ES-I3 (cell line): ENCODE measurements around the gene CFB.
"Not testable (repeated sequence)": the region's sequence is repeated elsewhere in the genome, so short reads cannot be mapped to it uniquely, and the experiment has no call there.

Source experiments
- H3K36me3 ChIP-seq: 2 replicates; pipeline ENCODE4 v1.6.1; 2013; ENCODE audit warnings: mild to moderate bottlenecking, low read length, control low read depth, moderate library complexity; ENCODE audit not compliant: insufficient read depth
- H3K4me1 ChIP-seq: 2 replicates; pipeline ENCODE4 v1.6.1; 2013; ENCODE audit warnings: mild to moderate bottlenecking, control low read depth, low read length; ENCODE audit not compliant: insufficient read depth
- H3K9ac ChIP-seq: 2 replicates; pipeline ENCODE4 v1.6.1; 2013; ENCODE audit warnings: low read depth, mild to moderate bottlenecking, low read length, moderate library complexity
- H3K9me3 ChIP-seq: 2 replicates; pipeline ENCODE4 v1.6.1; 2013; ENCODE audit warnings: mild to moderate bottlenecking, low read length, moderate library complexity; ENCODE audit not compliant: control insufficient read depth, insufficient read depth

Gene CFB

DNA sequence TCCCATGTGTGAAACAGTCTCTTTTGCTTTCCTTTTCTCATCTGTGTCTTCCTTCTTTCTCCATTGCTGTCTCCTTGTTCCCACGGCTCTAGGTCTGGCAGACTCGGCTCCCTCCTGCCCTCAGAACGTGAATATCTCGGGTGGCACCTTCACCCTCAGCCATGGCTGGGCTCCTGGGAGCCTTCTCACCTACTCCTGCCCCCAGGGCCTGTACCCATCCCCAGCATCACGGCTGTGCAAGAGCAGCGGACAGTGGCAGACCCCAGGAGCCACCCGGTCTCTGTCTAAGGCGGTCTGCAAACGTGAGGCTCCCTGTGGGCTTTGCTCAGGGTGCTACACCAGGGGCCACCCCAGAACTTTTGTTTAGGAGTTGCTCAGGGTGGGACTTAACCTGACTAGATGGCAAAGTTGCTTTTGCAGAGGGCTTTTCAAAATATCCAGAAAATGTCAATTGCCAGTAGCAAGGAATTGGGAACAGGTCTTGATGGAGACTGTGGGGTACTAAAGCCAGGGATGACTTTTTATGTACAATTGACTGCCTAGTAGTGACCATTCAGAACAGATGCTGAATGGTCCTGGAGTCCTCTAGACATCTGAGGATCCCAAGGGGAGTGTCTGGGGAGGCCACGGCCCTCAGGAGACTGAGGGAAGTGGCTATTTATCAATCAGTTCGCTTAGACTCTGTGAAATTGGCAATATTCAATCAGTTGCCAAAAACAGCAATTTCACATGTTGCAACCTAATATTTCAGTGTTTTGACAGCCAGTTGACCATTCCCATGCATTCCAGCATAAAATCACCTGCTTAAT is 17.8 kb upstream of the CFB start:
- Histone ChIP-seq H3K9me3 (no peaks in the 10 kb centered on the region), H3K36me3 (no peaks in the 10 kb centered on the region), H3K9ac (no peak overlapping the region), H3K4me1 (no peaks in the 10 kb centered on the region)

DNA sequence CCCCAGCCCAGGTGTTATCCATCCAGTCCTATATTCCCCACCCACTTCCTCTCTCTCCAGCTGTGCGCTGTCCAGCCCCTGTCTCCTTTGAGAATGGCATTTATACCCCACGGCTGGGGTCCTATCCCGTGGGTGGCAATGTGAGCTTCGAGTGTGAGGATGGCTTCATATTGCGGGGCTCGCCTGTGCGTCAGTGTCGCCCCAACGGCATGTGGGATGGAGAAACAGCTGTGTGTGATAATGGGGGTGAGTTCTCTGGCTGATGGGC is 17.3 kb upstream of the CFB start:
- Histone ChIP-seq H3K36me3 (no peaks in the 10 kb centered on the region), H3K9me3 (no peaks in the 10 kb centered on the region), H3K4me1 (no peaks in the 10 kb centered on the region), H3K9ac (no peak overlapping the region)

DNA sequence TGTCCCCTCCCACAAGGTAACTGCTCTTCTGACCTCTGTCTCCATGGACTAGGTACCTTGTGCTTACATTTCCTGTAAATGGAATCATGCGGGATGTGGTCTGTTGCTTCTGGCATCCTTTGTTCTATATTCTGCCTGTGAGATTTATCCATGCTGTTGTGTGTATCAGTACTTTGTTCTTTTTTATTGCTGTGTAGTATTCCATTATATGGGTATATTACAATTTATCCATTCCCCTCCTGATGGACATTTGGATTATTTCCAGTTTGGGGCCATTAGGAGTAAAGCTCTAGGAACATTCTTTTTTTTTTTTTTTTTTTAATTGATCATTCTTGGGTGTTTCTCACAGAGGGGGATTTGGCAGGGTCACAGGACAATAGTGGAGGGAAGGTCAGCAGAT is 14.9 kb upstream of the CFB start:
- Histone ChIP-seq H3K9ac (no peak overlapping the region), H3K36me3 (no peaks in the 10 kb centered on the region), H3K4me1 (no peaks in the 10 kb centered on the region), H3K9me3 (no peaks in the 10 kb centered on the region)

DNA sequence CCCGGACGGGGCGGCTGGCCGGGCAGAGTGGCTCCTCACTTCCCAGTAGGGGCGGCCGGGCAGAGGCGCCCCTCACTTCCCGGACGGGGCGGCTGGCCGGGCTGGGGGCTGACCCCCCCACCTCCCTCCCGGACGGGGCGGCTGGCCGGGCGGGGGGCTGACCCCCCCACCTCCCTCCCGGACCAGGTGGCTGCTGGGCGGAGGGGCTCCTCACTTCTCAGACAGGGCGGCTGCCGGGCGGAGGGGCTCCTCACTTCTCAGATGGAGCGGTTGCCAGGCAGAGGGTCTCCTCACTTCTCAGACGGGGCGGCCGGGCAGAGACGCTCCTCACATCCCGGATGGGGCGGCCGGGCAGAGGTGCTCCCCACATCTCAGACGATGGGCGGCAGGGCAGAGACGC is 13.8 kb upstream of the CFB start:
- not testable (repeated sequence) for H3K9ac ChIP-seq

DNA sequence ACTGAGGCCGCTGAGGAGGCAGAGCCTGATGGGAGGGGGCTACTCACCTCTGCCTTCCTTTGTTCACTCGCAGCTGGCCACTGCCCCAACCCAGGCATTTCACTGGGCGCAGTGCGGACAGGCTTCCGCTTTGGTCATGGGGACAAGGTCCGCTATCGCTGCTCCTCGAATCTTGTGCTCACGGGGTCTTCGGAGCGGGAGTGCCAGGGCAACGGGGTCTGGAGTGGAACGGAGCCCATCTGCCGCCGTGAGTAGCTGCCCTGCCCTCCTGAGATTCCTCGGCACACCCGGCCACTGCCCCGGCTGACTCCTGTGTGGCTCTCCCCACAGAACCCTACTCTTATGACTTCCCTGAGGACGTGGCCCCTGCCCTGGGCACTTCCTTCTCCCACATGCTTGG is 12.4 kb upstream of the CFB start:
- no peaks in the 10 kb centered on the region for H3K36me3 ChIP-seq
- no peaks in the 10 kb centered on the region for H3K4me1 ChIP-seq
- no peaks in the 10 kb centered on the region for H3K9me3 ChIP-seq
- H3K9ac ChIP-seq, result no peak overlapping the region

More for the DNA sequence above, 13.8 kb upstream of the CFB start:
- H3K9me3 ChIP-seq, H3K4me1 ChIP-seq, H3K36me3 ChIP-seq: not testable (repeated sequence)

DNA sequence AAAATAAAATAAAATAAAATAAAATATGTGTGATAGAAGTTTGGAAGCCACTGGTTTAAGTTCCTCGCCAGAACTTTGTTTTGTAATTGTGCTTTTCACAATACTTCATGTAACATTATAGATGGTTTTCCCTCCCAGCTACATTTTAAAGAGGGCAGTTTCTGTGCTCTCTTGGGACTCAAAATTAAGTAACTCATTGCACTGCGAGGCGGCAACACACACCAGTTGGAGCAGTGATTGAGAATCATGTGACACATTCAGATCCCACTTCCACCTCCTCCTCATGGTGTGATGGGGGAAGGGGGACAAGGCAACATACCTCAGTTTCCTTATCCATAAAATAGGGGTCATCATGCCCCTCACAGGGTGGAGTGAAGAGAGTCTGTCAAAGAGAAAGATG is 10.9 kb upstream of the CFB start:
- Histone ChIP-seq H3K36me3 (no peaks in the 10 kb centered on the region), H3K9me3 (no peaks in the 10 kb centered on the region), H3K4me1 (no peaks in the 10 kb centered on the region), H3K9ac (no peak overlapping the region)

DNA sequence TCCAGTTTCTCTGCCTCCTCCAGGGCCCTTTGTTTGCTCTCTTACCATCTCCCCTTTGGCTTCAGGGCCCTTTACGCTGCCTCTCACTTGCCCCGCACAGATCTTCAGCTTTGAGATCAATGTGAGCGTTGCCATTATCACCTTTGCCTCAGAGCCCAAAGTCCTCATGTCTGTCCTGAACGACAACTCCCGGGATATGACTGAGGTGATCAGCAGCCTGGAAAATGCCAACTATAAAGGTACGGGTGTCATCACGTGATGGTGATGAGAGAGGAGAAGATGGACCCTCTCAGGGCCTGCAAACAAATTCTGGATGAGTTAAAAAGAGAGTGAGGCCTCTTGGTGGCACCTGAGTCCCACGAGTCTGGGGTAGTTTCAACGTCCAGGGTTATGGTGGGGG is 10.1 kb upstream of the CFB start:
- H3K36me3 ChIP-seq, result no peaks in the 10 kb centered on the region
- H3K4me1 ChIP-seq, result peaks cover 6% of the 10 kb centered on the region; the same call in 1 of the 2 replicates
- H3K9ac ChIP-seq, result no peak overlapping the region
- no peaks in the 10 kb centered on the region for H3K9me3 ChIP-seq

DNA sequence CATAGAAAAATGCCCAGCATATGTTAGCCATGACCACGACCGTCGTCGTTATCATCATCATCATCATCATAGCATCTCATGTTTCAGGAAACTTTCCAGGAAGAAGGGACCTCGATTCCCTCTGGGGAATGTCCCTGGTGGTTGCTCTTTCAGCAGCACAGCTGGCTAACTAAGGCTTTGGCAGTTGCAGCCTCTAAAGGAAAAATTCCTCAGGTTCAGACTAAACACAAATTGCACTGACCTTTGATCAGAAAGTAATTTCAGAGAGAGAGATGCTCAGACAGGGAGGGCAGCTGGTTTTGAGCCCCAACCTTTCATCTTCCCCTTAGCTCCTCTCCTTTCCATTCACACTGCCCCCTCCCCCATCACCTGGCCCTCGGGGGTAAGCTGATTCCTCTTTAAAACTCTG is 5.6 kb upstream of the CFB start:
- H3K36me3 ChIP-seq, result no peaks in the 10 kb centered on the region
- peaks cover 6% of the 10 kb centered on the region; the same call in 1 of the 2 replicates for H3K4me1 ChIP-seq
- no peaks in the 10 kb centered on the region for H3K9me3 ChIP-seq
- H3K9ac ChIP-seq, result no peak overlapping the region

DNA sequence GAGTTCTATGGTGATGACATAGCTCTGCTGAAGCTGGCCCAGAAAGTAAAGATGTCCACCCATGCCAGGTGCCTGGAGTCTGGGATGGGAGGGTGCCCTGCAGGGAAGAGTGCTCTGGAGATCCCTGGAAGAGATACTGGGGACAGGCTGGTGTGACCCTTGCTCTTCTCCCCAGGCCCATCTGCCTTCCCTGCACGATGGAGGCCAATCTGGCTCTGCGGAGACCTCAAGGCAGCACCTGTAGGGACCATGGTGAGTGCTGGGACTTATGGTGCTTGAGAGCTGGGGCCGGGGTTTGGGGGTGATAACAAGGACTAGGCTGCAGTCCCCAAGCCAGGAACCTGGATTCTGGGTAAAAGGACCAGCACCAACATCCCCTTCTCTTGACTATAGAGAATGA is 2.2 kb upstream of the CFB start:
- peaks cover 10% of the 10 kb centered on the region; the same call in 1 of the 2 replicates for H3K4me1 ChIP-seq
- H3K9me3 ChIP-seq, result no peaks in the 10 kb centered on the region

DNA sequence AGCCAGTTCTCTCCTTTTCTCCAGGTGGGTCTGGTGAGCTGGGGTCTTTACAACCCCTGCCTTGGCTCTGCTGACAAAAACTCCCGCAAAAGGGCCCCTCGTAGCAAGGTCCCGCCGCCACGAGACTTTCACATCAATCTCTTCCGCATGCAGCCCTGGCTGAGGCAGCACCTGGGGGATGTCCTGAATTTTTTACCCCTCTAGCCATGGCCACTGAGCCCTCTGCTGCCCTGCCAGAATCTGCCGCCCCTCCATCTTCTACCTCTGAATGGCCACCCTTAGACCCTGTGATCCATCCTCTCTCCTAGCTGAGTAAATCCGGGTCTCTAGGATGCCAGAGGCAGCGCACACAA is 765 bp upstream of the CFB start:
- Histone ChIP-seq H3K36me3 (no peaks in the 10 kb centered on the region), H3K4me1 (peaks cover 10% of the 10 kb centered on the region; the same call in 1 of the 2 replicates)

More for the DNA sequence above, 2.2 kb upstream of the CFB start:
- no peak overlapping the region for H3K9ac ChIP-seq
- H3K36me3 ChIP-seq, result no peaks in the 10 kb centered on the region

DNA sequence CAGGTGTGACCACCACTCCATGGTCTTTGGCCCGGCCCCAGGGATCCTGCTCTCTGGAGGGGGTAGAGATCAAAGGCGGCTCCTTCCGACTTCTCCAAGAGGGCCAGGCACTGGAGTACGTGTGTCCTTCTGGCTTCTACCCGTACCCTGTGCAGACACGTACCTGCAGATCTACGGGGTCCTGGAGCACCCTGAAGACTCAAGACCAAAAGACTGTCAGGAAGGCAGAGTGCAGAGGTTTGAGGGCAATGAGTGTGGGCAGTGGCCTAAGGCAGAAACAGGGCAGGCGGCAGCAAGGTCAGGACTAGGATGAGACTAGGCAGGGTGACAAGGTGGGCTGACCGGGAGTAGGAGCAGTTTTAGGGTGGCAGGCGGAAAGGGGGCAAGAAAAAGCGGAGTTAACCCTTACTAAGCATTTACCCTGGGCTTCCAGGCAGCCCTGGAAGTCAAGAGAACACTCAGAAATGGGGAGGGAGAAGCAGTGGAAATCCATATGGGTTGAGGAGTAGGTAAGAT is 533 bp downstream of the CFB start:
- Histone ChIP-seq H3K9me3 (no peaks in the 10 kb centered on the region), H3K36me3 (no peaks in the 10 kb centered on the region), H3K4me1 (peaks cover 4% of the 10 kb centered on the region; the same call in 1 of the 2 replicates), H3K9ac (no peak overlapping the region)

More for the DNA sequence above, 765 bp upstream of the CFB start:
- H3K9ac ChIP-seq, result no peak overlapping the region
- H3K9me3 ChIP-seq, result no peaks in the 10 kb centered on the region

DNA sequence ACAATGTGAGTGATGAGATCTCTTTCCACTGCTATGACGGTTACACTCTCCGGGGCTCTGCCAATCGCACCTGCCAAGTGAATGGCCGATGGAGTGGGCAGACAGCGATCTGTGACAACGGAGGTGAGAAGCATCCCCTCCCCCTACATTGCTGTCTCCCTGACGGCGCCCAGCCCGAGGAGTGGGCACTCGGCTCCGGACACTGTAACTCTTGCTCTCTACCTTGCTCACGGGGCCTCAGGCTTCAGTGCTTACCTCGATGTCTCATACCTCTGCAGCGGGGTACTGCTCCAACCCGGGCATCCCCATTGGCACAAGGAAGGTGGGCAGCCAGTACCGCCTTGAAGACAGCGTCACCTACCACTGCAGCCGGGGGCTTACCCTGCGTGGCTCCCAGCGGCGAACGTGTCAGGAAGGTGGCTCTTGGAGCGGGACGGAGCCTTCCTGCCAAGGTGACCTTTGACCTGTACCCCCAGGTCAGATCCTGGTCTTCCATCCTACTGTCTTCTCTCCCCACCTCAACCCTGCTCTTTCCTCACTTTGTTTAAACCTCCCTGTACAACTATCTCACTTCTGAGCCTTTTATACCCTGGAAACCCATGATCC is 1.3 kb downstream of the CFB start:
- no peaks in the 10 kb centered on the region for H3K9me3 ChIP-seq
- H3K9ac ChIP-seq, result no peak overlapping the region
- H3K36me3 ChIP-seq, result no peaks in the 10 kb centered on the region
- peaks cover 4% of the 10 kb centered on the region; the same call in 1 of the 2 replicates for H3K4me1 ChIP-seq

DNA sequence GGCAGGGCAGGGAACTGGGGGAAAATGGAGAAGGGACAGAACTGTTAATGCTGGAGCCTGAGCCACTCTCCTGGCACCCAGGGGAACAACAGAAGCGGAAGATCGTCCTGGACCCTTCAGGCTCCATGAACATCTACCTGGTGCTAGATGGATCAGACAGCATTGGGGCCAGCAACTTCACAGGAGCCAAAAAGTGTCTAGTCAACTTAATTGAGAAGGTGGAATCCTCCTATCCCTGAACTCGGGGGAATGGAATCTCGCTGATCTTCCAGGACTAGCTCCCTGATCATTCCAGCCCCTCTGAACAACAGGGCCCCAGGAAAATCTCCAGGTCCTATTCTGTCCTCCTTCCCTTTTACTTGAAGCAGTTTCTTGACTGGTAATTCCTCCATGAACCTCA is 2.0 kb downstream of the CFB start:
- H3K9me3 ChIP-seq, result no peaks in the 10 kb centered on the region
- H3K36me3 ChIP-seq, result no peaks in the 10 kb centered on the region
- peaks cover 4% of the 10 kb centered on the region; the same call in 1 of the 2 replicates for H3K4me1 ChIP-seq
- H3K9ac ChIP-seq, result no peak overlapping the region

DNA sequence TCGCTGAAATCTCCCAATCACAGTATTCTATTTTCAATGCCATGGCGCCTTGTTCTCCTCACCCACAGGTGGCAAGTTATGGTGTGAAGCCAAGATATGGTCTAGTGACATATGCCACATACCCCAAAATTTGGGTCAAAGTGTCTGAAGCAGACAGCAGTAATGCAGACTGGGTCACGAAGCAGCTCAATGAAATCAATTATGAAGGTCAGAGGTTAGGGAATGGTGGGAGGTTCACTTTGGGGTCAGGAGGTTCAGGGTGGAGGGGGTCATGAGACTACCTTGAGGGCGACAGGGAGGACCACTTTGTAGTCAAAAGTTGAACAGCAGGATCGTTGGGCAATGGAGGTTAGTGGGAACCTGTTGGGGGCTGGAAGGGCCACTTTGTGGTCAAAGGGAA is 2.4 kb downstream of the CFB start:
- H3K36me3 ChIP-seq, result peaks cover 2% of the 10 kb centered on the region; the same call in 1 of the 2 replicates
- no peak overlapping the region for H3K9ac ChIP-seq
- no peaks in the 10 kb centered on the region for H3K9me3 ChIP-seq
- H3K4me1 ChIP-seq, result peaks cover 4% of the 10 kb centered on the region; the same call in 1 of the 2 replicates

DNA sequence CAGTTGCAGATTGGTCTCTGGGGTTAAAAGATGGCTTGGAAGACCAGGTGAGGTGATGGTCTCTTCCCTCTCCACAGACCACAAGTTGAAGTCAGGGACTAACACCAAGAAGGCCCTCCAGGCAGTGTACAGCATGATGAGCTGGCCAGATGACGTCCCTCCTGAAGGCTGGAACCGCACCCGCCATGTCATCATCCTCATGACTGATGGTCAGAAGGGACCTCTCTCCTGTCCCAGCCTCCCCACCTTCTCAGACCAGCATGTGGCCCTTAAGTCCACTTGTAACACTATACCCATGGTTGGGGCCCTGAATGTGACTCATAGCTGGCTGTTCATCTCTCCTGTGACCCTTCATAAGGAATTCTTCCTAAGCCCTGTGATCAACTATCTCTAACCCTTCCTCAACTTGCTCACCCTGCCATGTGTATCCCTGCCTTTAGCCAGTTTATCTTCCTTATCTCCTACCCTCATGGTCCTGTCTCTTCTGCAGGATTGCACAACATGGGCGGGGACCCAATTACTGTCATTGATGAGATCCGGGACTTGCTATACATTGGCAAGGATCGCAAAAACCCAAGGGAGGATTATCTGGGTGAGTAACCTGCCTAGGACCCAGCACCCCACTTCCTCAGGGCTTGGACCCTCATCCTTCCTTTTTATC is 3.0 kb downstream of the CFB start:
- no peak overlapping the region for H3K9ac ChIP-seq
- H3K4me1 ChIP-seq, result peaks cover 4% of the 10 kb centered on the region; the same call in 1 of the 2 replicates
- peaks cover 3% of the 10 kb centered on the region; the same call in 1 of the 2 replicates for H3K36me3 ChIP-seq
- no peaks in the 10 kb centered on the region for H3K9me3 ChIP-seq
